Neuronal stem cell (in vitro differentiated cells): Measurements from ENCODE around the gene TRAF1.

Experiments
- DNase-seq: peaks from one replicate; pipeline ENCODE4 v3.0.0-alpha.2; 2013; ENCODE audit warnings: low spot score
- H2AFZ ChIP-seq: one replicate; pipeline ENCODE4 v1.6.1; 2013; ENCODE audit warnings: mild to moderate bottlenecking, low read length, inconsistent platforms
- H2AK5ac ChIP-seq: 2 replicates; pipeline ENCODE4 v1.6.1; 2013; ENCODE audit warnings: low read depth, mild to moderate bottlenecking, inconsistent platforms, low read length, moderate library complexity, mixed read lengths
- H2BK120ac ChIP-seq: 2 replicates; pipeline ENCODE4 v1.6.1; 2013; ENCODE audit warnings: low read depth, mild to moderate bottlenecking, inconsistent platforms, low read length, moderate library complexity, mixed read lengths
- H2BK12ac ChIP-seq: one replicate; pipeline ENCODE4 v1.6.1; 2013; ENCODE audit warnings: low read length, inconsistent platforms
- H2BK15ac ChIP-seq: 2 replicates; pipeline ENCODE4 v1.6.1; 2013; ENCODE audit warnings: mild to moderate bottlenecking, low read length, inconsistent platforms, mixed read lengths
- H2BK5ac ChIP-seq: one replicate; pipeline ENCODE4 v1.6.1; 2013; ENCODE audit warnings: inconsistent platforms, mild to moderate bottlenecking, low read length, moderate library complexity
- H3K14ac ChIP-seq: one replicate; pipeline ENCODE4 v1.6.1; 2013; ENCODE audit warnings: low read length, inconsistent platforms
- H3K18ac ChIP-seq: 2 replicates; pipeline ENCODE4 v1.6.1; 2013; ENCODE audit warnings: low read length, inconsistent platforms
- H3K23ac ChIP-seq: 2 replicates; pipeline ENCODE4 v1.6.1; 2013; ENCODE audit warnings: low read depth, mild to moderate bottlenecking, mixed read lengths, low read length, inconsistent platforms; ENCODE audit not compliant: poor library complexity
- H3K27ac ChIP-seq: replicated peaks from 3 replicates; pipeline ENCODE4 v1.5.1; 2013; ENCODE audit warnings: low read length, inconsistent platforms
- H3K27me3 ChIP-seq, 3 experiments: 2 replicates each; pipeline ENCODE4 v1.6.1; 2013; ENCODE audit warnings: low read length in 3 of 3, mild to moderate bottlenecking in 2 of 3, inconsistent platforms in 1 of 3, low read depth in 1 of 3, mixed read lengths in 1 of 3, moderate library complexity in 1 of 3; ENCODE audit not compliant: control insufficient read depth in 3 of 3, insufficient read depth in 3 of 3
- H3K36me3 ChIP-seq, 2 donors: replicated peaks in 1 of 2; 2 replicates each; pipeline ENCODE4 v1.6.1; 2013; ENCODE audit warnings: low read length in 2 of 2; ENCODE audit not compliant: control insufficient read depth in 2 of 2, insufficient read depth in 2 of 2
- H3K4ac ChIP-seq: 2 replicates; pipeline ENCODE4 v1.6.1; 2013; ENCODE audit warnings: inconsistent platforms, mild to moderate bottlenecking, low read length, moderate library complexity
- H3K4me1 ChIP-seq, 2 donors: 1 replicate in 1 of 2; 2 replicates in 1 of 2; pipeline ENCODE4 v1.6.1; 2013; ENCODE audit warnings: low read length in 2 of 2, low read depth in 1 of 2; ENCODE audit not compliant: control insufficient read depth in 2 of 2, insufficient read depth in 1 of 2
- H3K4me2 ChIP-seq: one replicate; pipeline ENCODE4 v1.6.1; 2013; ENCODE audit warnings: mild to moderate bottlenecking, low read length, inconsistent platforms; ENCODE audit not compliant: insufficient read depth, poor library complexity, severe bottlenecking
- H3K4me3 ChIP-seq, 2 donors: 2 replicates each; pipeline ENCODE4 v1.5.1; 2013; ENCODE audit warnings: low read length in 2 of 2, mild to moderate bottlenecking in 2 of 2, inconsistent platforms in 1 of 2, moderate library complexity in 1 of 2
- H3K79me1 ChIP-seq: one replicate; pipeline ENCODE4 v1.6.1; 2013; ENCODE audit warnings: low read depth, mild to moderate bottlenecking, inconsistent platforms, low read length, moderate library complexity
- H3K9ac ChIP-seq: one replicate; pipeline ENCODE4 v1.6.1; 2013; ENCODE audit warnings: mild to moderate bottlenecking, low read depth, low read length, inconsistent platforms; ENCODE audit not compliant: poor library complexity
- H3K9me3 ChIP-seq, 2 donors: replicated peaks in 1 of 2; 2 replicates each; pipeline versions ENCODE3 to v1.6.1; 2013; ENCODE audit warnings: low read length in 2 of 2, mild to moderate bottlenecking in 2 of 2, inconsistent platforms in 1 of 2, low read depth in 1 of 2, mixed read lengths in 1 of 2, moderate library complexity in 1 of 2; ENCODE audit not compliant: control insufficient read depth in 2 of 2, insufficient read depth in 1 of 2
- H4K8ac ChIP-seq: one replicate; pipeline ENCODE4 v1.6.1; 2013; ENCODE audit warnings: low read depth, mild to moderate bottlenecking, inconsistent platforms, low read length, moderate library complexity
- H4K91ac ChIP-seq: one replicate; pipeline ENCODE4 v1.6.1; 2013; ENCODE audit warnings: low read length, low read depth, mild to moderate bottlenecking, inconsistent platforms; ENCODE audit not compliant: poor library complexity
- WGBS, 2 donors: extraction: QIAGEN DNeasy Blood & Tissue Kit; methylation state at CpG; one replicate each; pipeline ENCODE4 v1.1.7; 2013; ENCODE audit warnings: missing lambda C conversion rate in 2 of 2, mixed read lengths in 1 of 2; ENCODE audit not compliant: insufficient read length in 2 of 2, insufficient replicate concordance in 1 of 2; ENCODE audit errors: extremely low coverage in 2 of 2; 5-methylcytosine and 5-hydroxymethylcytosine counted together

The TRAF1 gene

GRCh38 chr9:120913647-120914264, 12.8 kb downstream of the TRAF1 start:
- Histone ChIP-seq H2BK120ac (no peak overlapping the region), H3K27ac (no peak overlapping the region), H3K18ac (no peak overlapping the region), H3K4ac (no peak overlapping the region), H2AK5ac (no peak overlapping the region), H3K14ac (no peak overlapping the region), H3K79me1 (no peaks in the 10 kb centered on the region), H2BK5ac (no peak overlapping the region), H2BK15ac (no peak overlapping the region), H3K4me1 (no peaks in the 10 kb centered on the region), H3K4me3 (no peak overlapping the region), H4K91ac (no peak overlapping the region), H3K4me2 (no peak overlapping the region), H3K27me3 (peaks cover 0 to 7% (median 2%) of the 10 kb centered on the region in 3 experiments), H3K36me3 (no peaks in the 10 kb centered on the region), H3K23ac (no peak overlapping the region), H2AFZ (no peak overlapping the region), H3K9me3 (no peaks in the 10 kb centered on the region), H4K8ac (no peak overlapping the region), H2BK12ac (no peak overlapping the region), H3K9ac (no peak overlapping the region)
- no CpG with 5 or more reads among the region's 4 CpGs for WGBS, 2 donors
- peak; percentile 44 for DNase-seq

GRCh38 chr9:120912958-120913646, 13.5 kb downstream of the TRAF1 start:
- H3K27me3 ChIP-seq = peaks cover 0 to 7% (median 2%) of the 10 kb centered on the region in 3 experiments
- no peak overlapping the region for H2AK5ac ChIP-seq
- no peaks in the 10 kb centered on the region for H3K4me1 ChIP-seq
- H3K9me3 ChIP-seq = no peaks in the 10 kb centered on the region
- no peaks in the 10 kb centered on the region for H3K36me3 ChIP-seq
- no peak overlapping the region for H3K14ac ChIP-seq
- no peak overlapping the region for H3K4me2 ChIP-seq
- H3K4me3 ChIP-seq = no peak overlapping the region
- no peak overlapping the region for H2BK5ac ChIP-seq
- H2BK15ac ChIP-seq = no peak overlapping the region
- H4K91ac ChIP-seq = no peak overlapping the region
- no peak for DNase-seq
- no CpG with 5 or more reads among the region's 13 CpGs for WGBS, 2 donors
- H4K8ac ChIP-seq = no peak overlapping the region
- no peak overlapping the region for H3K18ac ChIP-seq
- H2BK120ac ChIP-seq = no peak overlapping the region
- H3K79me1 ChIP-seq = no peaks in the 10 kb centered on the region
- no peak overlapping the region for H2BK12ac ChIP-seq
- H3K27ac ChIP-seq = no peak overlapping the region
- H3K4ac ChIP-seq = no peak overlapping the region
- H3K23ac ChIP-seq = no peak overlapping the region
- no peak overlapping the region for H2AFZ ChIP-seq
- peak overlapping the region; percentile 38 for H3K9ac ChIP-seq

DNA sequence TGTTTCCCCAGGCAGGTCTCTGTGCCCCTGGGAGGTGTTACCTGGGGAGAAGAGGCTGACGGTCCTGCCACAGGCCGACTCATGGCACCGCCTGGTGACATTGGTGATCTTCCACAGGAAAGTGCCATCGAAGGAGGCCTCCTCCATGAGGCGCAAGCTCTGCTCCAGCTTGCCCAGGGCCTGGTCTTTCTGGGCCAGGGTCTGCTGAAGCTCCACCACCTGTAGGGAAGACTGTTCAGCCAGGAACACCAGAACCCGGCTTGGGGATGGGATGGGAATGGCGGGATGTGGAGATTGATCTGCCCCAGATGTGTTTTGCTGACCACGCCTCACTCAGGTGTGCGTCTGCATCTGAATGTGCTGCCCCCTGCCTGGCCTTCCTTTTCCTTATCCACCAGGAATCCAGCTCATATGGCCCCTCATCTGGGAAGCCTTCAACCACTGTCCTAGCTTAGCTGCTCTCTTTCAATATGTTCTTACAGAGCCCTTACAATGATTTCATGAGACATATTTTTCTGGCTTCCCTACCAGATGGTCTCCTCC, 15.2 kb downstream of the TRAF1 start:
- no CpG with 5 or more reads among the region's 9 CpGs for WGBS, 2 donors
- no peaks in the 10 kb centered on the region for H3K9me3 ChIP-seq
- no peak overlapping the region for H2AK5ac ChIP-seq
- no peaks in the 10 kb centered on the region for H3K4me1 ChIP-seq
- H3K4me2 ChIP-seq = no peak overlapping the region
- H2AFZ ChIP-seq = no peak overlapping the region
- H3K14ac ChIP-seq = no peak overlapping the region
- H2BK120ac ChIP-seq = no peak overlapping the region
- no peak overlapping the region for H3K9ac ChIP-seq
- H3K27ac ChIP-seq = no peak overlapping the region
- H4K91ac ChIP-seq = no peak overlapping the region
- H3K4me3 ChIP-seq = no peak overlapping the region
- no peak overlapping the region for H3K18ac ChIP-seq
- no peak overlapping the region for H3K23ac ChIP-seq
- no peaks in the 10 kb centered on the region for H3K36me3 ChIP-seq
- H3K79me1 ChIP-seq = no peaks in the 10 kb centered on the region
- no peak overlapping the region for H4K8ac ChIP-seq
- no peak overlapping the region for H2BK12ac ChIP-seq
- no peak overlapping the region for H3K4ac ChIP-seq
- DNase-seq = no peak
- no peak overlapping the region for H2BK5ac ChIP-seq
- no peak overlapping the region for H2BK15ac ChIP-seq
- peaks cover 0 to 13% (median 2%) of the 10 kb centered on the region in 3 experiments for H3K27me3 ChIP-seq

- no CpG with 5 or more reads among the region's 3 CpGs for WGBS, 2 donors
- Histone ChIP-seq H3K36me3 (no peaks in the 10 kb centered on the region), H3K4me1 (no peaks in the 10 kb centered on the region), H4K8ac (no peak overlapping the region), H2BK120ac (no peak overlapping the region), H3K27me3 (peaks cover 0 to 13% (median 2%) of the 10 kb centered on the region in 3 experiments), H3K4me2 (no peak overlapping the region), H3K23ac (no peak overlapping the region), H2BK15ac (no peak overlapping the region), H3K18ac (no peak overlapping the region), H2BK12ac (no peak overlapping the region), H2BK5ac (no peak overlapping the region), H4K91ac (no peak overlapping the region), H2AFZ (no peak overlapping the region), H3K9me3 (no peaks in the 10 kb centered on the region), H2AK5ac (no peak overlapping the region), H3K79me1 (no peaks in the 10 kb centered on the region), H3K4me3 (no peak overlapping the region), H3K9ac (no peak overlapping the region), H3K4ac (no peak overlapping the region), H3K27ac (no peak overlapping the region), H3K14ac (no peak overlapping the region)
- no peak for DNase-seq
Measured at GRCh38 chr9:120910643-120911042, 16.0 kb downstream of the TRAF1 start.
